Esophagus squamous epithelium (tissue), 4 donors: Measurements from ENCODE around the gene ERC1.

Experiments
- POLR2A ChIP-seq, 4 donors: fragments of 450-650 bp; IDR thresholded peaks; one replicate each; pipeline ENCODE4 v1.6.1; 2017; ENCODE audit warnings: antibody characterized with exemption in 4 of 4, mild to moderate bottlenecking in 4 of 4, moderate library complexity in 3 of 4
- TF ChIP-seq, protein P1 (sequence below), 6 experiments: fragments of 450-650 bp in 4 of 6; fragments of 200-600 bp in 2 of 6; sonication (generic) in 2 of 6; IDR thresholded peaks; one replicate each; pipeline ENCODE4 v1.5.1; 2016 to 2019; ENCODE audit warnings: antibody characterized with exemption in 6 of 6, mild to moderate bottlenecking in 4 of 6, moderate library complexity in 4 of 6

DNA sequence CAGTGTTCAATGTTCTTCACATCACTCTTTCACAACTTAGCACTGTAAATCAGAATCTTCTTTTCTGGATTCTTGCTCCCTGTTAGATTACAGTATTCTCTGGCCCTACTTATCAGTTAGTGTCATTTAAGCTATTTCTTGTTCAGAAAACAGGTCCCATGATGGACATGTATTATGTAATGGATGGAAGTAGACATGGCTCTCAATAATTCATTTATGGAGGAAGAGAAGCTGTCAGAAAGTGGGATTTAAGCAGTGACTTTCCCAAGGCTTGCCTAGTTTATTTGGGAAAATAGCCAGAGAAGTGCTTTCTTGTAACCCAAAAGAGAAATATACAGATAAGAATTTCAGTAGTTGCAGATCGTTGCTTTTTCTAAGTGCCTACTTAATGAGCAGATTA is 1.6 kb downstream of the ERC1 start:
- TF ChIP-seq, protein P1, sequence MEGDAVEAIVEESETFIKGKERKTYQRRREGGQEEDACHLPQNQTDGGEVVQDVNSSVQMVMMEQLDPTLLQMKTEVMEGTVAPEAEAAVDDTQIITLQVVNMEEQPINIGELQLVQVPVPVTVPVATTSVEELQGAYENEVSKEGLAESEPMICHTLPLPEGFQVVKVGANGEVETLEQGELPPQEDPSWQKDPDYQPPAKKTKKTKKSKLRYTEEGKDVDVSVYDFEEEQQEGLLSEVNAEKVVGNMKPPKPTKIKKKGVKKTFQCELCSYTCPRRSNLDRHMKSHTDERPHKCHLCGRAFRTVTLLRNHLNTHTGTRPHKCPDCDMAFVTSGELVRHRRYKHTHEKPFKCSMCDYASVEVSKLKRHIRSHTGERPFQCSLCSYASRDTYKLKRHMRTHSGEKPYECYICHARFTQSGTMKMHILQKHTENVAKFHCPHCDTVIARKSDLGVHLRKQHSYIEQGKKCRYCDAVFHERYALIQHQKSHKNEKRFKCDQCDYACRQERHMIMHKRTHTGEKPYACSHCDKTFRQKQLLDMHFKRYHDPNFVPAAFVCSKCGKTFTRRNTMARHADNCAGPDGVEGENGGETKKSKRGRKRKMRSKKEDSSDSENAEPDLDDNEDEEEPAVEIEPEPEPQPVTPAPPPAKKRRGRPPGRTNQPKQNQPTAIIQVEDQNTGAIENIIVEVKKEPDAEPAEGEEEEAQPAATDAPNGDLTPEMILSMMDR (IDR thresholded peaks at IDR 0.05) = no peak
- no peak for TF ChIP-seq POLR2A (IDR thresholded peaks at IDR 0.05)
